GM12878 (cell line): ENCODE results near the gene PALD1. TPM values are rescaled to one million over a fixed set of nuclear protein-coding genes. Genes with fewer than 3 reads are reported as not detected.

Experiments used
- ATAC-seq: fragments of 200-7000 bp; cut with Tn5 transposase; 3 replicates; pipeline ENCODE4 v1.9.1; 2020; ENCODE audit warnings: mild to moderate bottlenecking, moderate library complexity
- BruUV-seq: library from RNA; stranded (reverse); fragments of 400-500 nt; replicated peaks from 2 replicates; lab custom pipeline; 2021; lab: Mats Ljungman, UMichigan
- CTCF ChIA-PET: fragments of 300-600 bp; sonication (Branson Sonifier 250); formaldehyde crosslinking; extraction: SDS; loops from one replicate; lab custom pipeline; 2021; ENCODE audit warnings: inconsistent platforms; lab: Yijun Ruan, JAX
- POLR2A ChIA-PET: fragments of 350-600 bp; formaldehyde crosslinking; extraction: SDS; loops from one replicate; lab custom pipeline; 2021; ENCODE audit warnings: inconsistent platforms; lab: Charles Lee
- RAD21 ChIA-PET: fragments of 300-600 bp; sonication (Branson Sonifier 250); formaldehyde crosslinking; loops from one replicate; lab custom pipeline; 2023; ENCODE audit warnings: antibody characterized with exemption; ENCODE audit not compliant: unreplicated experiment; lab: Charles Lee
- SMC1A ChIA-PET: fragments of 300-600 bp; sonication (Branson Sonifier 250); formaldehyde crosslinking; loops from one replicate; lab custom pipeline; 2023; ENCODE audit not compliant: unreplicated experiment, uncharacterized antibody; lab: Charles Lee
- DNase-seq: peaks from one replicate; pipeline ENCODE4 v3.0.0-alpha.2; 2011; ENCODE audit warnings: low read depth, low spot score
- FAIRE-seq: peaks from 3 replicates; lab custom pipeline; 2011; peaks lifted over from hg19 to GRCh38; lab: Jason Lieb, UNC
- H2AFZ ChIP-seq: 2 replicates; pipeline ENCODE4 v1.6.0; 2011; ENCODE audit warnings: low read depth, low read length, control low read depth; ENCODE audit not compliant: control insufficient read depth
- H3K27ac ChIP-seq: 2 replicates; pipeline ENCODE4 v1.5.1; 2011; ENCODE audit warnings: control low read depth; ENCODE audit not compliant: control insufficient read depth, insufficient read depth
- H3K27me3 ChIP-seq, 2 experiments: replicated peaks in 1 of 2; 2 replicates each; pipeline versions ENCODE4 v1.6.0 to v1.6.1; 2011; ENCODE audit warnings: low read length in 1 of 2; ENCODE audit not compliant: control insufficient read depth in 2 of 2, insufficient read depth in 2 of 2
- H3K36me3 ChIP-seq, 2 experiments: 2 replicates each; pipeline ENCODE4 v1.5.1; 2011; ENCODE audit warnings: low read length in 1 of 2; ENCODE audit not compliant: control insufficient read depth in 2 of 2, insufficient read depth in 2 of 2
- H3K4me1 ChIP-seq: 2 replicates; pipeline ENCODE4 v1.6.1; 2011; ENCODE audit warnings: mild to moderate bottlenecking, low read length, moderate library complexity, mixed read lengths; ENCODE audit not compliant: control insufficient read depth, insufficient read depth
- H3K4me2 ChIP-seq: 2 replicates; pipeline ENCODE4 v1.6.0; 2011; ENCODE audit warnings: control low read depth; ENCODE audit not compliant: control insufficient read depth, insufficient read depth
- H3K4me3 ChIP-seq: fragments of 200-600 bp; sonication (generic); 2 replicates; pipeline ENCODE4 v1.5.1; 2016
- H3K79me2 ChIP-seq: 2 replicates; pipeline ENCODE4 v1.6.0; 2011; ENCODE audit warnings: low read length; ENCODE audit not compliant: control insufficient read depth, insufficient read depth
- H3K9ac ChIP-seq: 2 replicates; pipeline ENCODE4 v1.8.0; 2011; ENCODE audit warnings: low read length, control low read depth, mixed read lengths; ENCODE audit not compliant: control insufficient read depth, insufficient read depth
- H3K9me3 ChIP-seq: replicated peaks from 3 replicates; pipeline ENCODE4 v1.5.1; 2011; ENCODE audit warnings: mild to moderate bottlenecking, low read length; ENCODE audit not compliant: control insufficient read depth, insufficient read depth
- H4K20me1 ChIP-seq: 2 replicates; pipeline ENCODE4 v1.6.0; 2011; ENCODE audit not compliant: control insufficient read depth, insufficient read depth
- ATF7 ChIP-seq: fragments of 450-650 bp; IDR thresholded peaks from 2 replicates; pipeline ENCODE4 v1.6.1; 2016; ENCODE audit warnings: low read depth, mild to moderate bottlenecking
- BACH1 ChIP-seq: fragments of 450-650 bp; IDR thresholded peaks from 2 replicates; pipeline ENCODE4 v1.6.1; 2017; ENCODE audit warnings: mild to moderate bottlenecking, borderline replicate concordance
- E2F8 ChIP-seq: fragments of 450-650 bp; IDR thresholded peaks from 2 replicates; pipeline ENCODE4 v1.6.1; 2018; ENCODE audit warnings: mild to moderate bottlenecking, low read depth, moderate library complexity; ENCODE audit not compliant: partially characterized antibody
- ETV6 ChIP-seq, 2 experiments: fragments of 450-650 bp in 1 of 2; IDR thresholded peaks in 1 of 2; conservative IDR thresholded peaks in 1 of 2; 2 replicates each; pipeline ENCODE4 v1.6.1; 2014; ENCODE audit warnings: antibody characterized with exemption in 1 of 2, borderline replicate concordance in 1 of 2, low read depth in 1 of 2, mild to moderate bottlenecking in 1 of 2, moderate library complexity in 1 of 2
- FOXM1 ChIP-seq: IDR thresholded peaks from 2 replicates; pipeline ENCODE4 v1.6.1; 2012; ENCODE audit warnings: low read depth, mild to moderate bottlenecking, inconsistent platforms, low read length, moderate library complexity
- GATAD2B ChIP-seq: fragments of 450-650 bp; conservative IDR thresholded peaks from 2 replicates; pipeline ENCODE4 v1.6.1; 2017; ENCODE audit warnings: low read depth, mild to moderate bottlenecking, moderate library complexity
- HCFC1 ChIP-seq: fragments of 150-350 bp; IDR thresholded peaks from 2 replicates; pipeline ENCODE4 v1.6.1; 2014; ENCODE audit warnings: low read length
- HDGF ChIP-seq: fragments of 450-650 bp; IDR thresholded peaks from 2 replicates; pipeline ENCODE4 v1.6.1; 2016; ENCODE audit warnings: antibody characterized with exemption
- MYC ChIP-seq: IDR thresholded peaks from 2 replicates; pipeline ENCODE4 v1.6.1; 2011; ENCODE audit warnings: mild to moderate bottlenecking, low read length, moderate library complexity, inconsistent platforms; ENCODE audit not compliant: insufficient read depth, insufficient replicate concordance, insufficient read length, severe bottlenecking
- POLR2AphosphoS5 ChIP-seq: IDR thresholded peaks from 2 replicates; pipeline ENCODE4 v1.6.1; 2011; ENCODE audit warnings: mild to moderate bottlenecking, low read length, inconsistent platforms
- RAD21 ChIP-seq: IDR thresholded peaks from 2 replicates; pipeline ENCODE4 v1.6.1; 2011; ENCODE audit warnings: mild to moderate bottlenecking, low read depth, low read length, moderate library complexity; ENCODE audit not compliant: insufficient read depth
- RAD51 ChIP-seq: fragments of 450-650 bp; IDR thresholded peaks from 2 replicates; pipeline ENCODE4 v1.6.1; 2016; ENCODE audit warnings: moderate library complexity, mild to moderate bottlenecking, inconsistent platforms
- SMC3 ChIP-seq: IDR thresholded peaks from 2 replicates; pipeline ENCODE4 v1.6.1; 2011; ENCODE audit warnings: low read length, improper control_type of control experiment, borderline replicate concordance
- TCF3 ChIP-seq: IDR thresholded peaks from 2 replicates; pipeline ENCODE4 v1.6.1; 2012; ENCODE audit warnings: low read depth, mild to moderate bottlenecking, low read length, borderline replicate concordance; ENCODE audit not compliant: insufficient read depth
- WGBS: methylation state at CpG from one replicate; pipeline ENCODE4 v1.1.6; 2016; ENCODE audit warnings: low lambda C conversion rate; ENCODE audit not compliant: insufficient replicate concordance, insufficient coverage; ENCODE audit errors: missing lambda C conversion rate; 5-methylcytosine and 5-hydroxymethylcytosine counted together
- in situ Hi-C: fragments of 300-500 bp; cut with MboI; formaldehyde crosslinking; loops from 9 replicates; pipeline ENCODE4 v1.14.3; 2018; ENCODE audit warnings: mixed read lengths
- intact Hi-C: fragments of 100-400 bp; cut with micrococcal nuclease; formaldehyde crosslinking; loops from one replicate; pipeline ENCODE4 v1.14.2; 2022; ENCODE audit not compliant: unreplicated experiment
- polyA plus RNA-seq, 11 experiments: library from polyadenylated mRNA; depleted of rRNA in 4 of 11; unstranded in 6 of 11; stranded (reverse) in 5 of 11; fragments of >200 nt; fragmentation: Nextera tagmentation in 4 of 11; fragmentation: Illumina TruSeq in 1 of 11; extraction: Ambion mirVana in 4 of 11; extraction: Trizol in 1 of 11; gene quantifications; 1 replicate in 1 of 11; 2 replicates in 10 of 11; pipeline versions ENCODE4 v1.2.1 to v1.2.3, GENCODE V29; 2011 to 2016; ENCODE audit warnings: inconsistent platforms in 2 of 11, missing spikeins in 2 of 11, low read depth in 1 of 11
- total RNA-seq, 4 experiments: library from RNA; depleted of rRNA in 3 of 4; stranded (reverse); fragments of >200 nt in 3 of 4; fragmentation: Illumina TruSeq in 1 of 4; extraction: Trizol in 1 of 4; gene quantifications; 2 replicates each; pipeline versions ENCODE4 v1.2.1 to v1.2.3, GENCODE V29; 2013 to 2021
- TF ChIP-seq, protein P1 (sequence below): fragments of 450-650 bp; IDR thresholded peaks from 2 replicates; pipeline ENCODE4 v1.6.1; 2017; ENCODE audit warnings: antibody characterized with exemption, mild to moderate bottlenecking, moderate library complexity

Gene PALD1
- total and polyA plus RNA-seq, 10 of the 15 experiments (the other 5 are each of a cell fraction or from before 2014, with no cell fraction given) = 0.43 to 20.9 (median 9.0) TPM

DNA sequence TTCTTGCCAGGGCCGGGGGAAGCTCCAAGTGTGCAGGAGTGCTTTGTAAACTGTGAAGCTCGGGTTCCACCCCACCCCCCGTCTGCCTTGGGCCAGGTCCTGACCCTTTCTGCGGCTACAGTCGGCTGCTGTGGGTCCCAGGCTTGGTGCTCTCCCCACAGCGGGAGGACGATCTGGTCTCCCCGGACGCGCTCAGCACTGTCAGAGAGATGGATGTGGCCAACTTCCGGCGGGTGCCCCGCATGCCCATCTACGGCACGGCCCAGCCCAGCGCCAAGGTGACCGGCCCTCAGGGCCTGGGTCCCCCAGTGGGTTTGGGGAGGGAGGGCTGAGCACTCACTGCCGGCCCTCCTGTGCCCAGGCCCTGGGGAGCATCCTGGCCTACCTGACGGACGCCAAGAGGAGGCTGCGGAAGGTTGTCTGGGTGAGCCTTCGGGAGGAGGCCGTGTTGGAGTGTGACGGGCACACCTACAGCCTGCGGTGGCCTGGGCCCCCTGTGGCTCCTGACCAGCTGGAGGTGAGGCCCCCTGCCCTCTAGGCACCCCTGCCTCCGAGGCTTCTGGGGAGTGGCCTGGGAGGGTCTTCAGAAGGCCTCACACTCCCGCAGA lies 60.3 kb downstream of the PALD1 start (continued):
- TF ChIP-seq MYC = no peak
- TF ChIP-seq TCF3 = no peak
- TF ChIP-seq E2F8 = no peak

DNA sequence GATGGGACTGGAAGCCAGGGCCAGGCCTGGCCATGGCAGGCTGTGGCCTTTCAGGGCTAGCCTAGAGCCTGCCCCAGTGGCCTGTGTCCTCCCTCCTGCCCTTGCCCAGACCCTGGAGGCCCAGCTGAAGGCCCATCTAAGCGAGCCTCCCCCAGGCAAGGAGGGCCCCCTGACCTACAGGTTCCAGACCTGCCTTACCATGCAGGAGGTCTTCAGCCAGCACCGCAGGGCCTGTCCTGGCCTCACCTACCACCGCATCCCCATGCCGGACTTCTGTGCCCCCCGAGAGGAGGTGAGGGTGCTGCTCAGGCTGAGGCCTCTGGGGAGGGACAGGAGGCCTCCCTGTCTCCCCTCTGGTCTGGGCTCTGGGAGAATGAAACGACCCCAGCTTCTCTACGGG lies 60.9 kb downstream of the PALD1 start:
- H3K27me3 ChIP-seq = no peaks in the 10 kb centered on the region
- no TSS peak for BruUV-seq
- no peaks in the 10 kb centered on the region for H3K79me2 ChIP-seq
- RAD21 ChIA-PET = interaction anchor here (0.7 kb wide), 1 partner anchor 78 kb away, joined by 4 read pairs; no protein-coding TSS in a partner anchor
- FAIRE-seq (no peak), DNase-seq (no peak), ATAC-seq (no peak)
- intact Hi-C loops = no loop called here
- no peak overlapping the region for H3K27ac ChIP-seq
- no peaks in the 10 kb centered on the region for H3K4me1 ChIP-seq
- no peak overlapping the region for H2AFZ ChIP-seq
- H3K9me3 ChIP-seq = no peaks in the 10 kb centered on the region
- 69% methylated on average over 7 of the region's 7 CpGs for WGBS
- H3K36me3 ChIP-seq = peaks cover 0 to 2% of the 10 kb centered on the region in 2 experiments; a peak in 1 of 4 replicates
- no peak overlapping the region for H3K4me3 ChIP-seq
- SMC1A ChIA-PET = interaction anchor here (1.4 to 1.8 kb wide), 3 partner anchors 44 to 78 kb away, joined by 3 to 4 read pairs (median 4); no protein-coding TSS in a partner anchor
- H3K9ac ChIP-seq = no peak overlapping the region
- CTCF ChIA-PET = interaction anchor here (7.6 kb wide), 1 partner anchor 78 kb away, joined by 74 read pairs; no protein-coding TSS in a partner anchor
- POLR2A ChIA-PET = no interaction called here
- in situ Hi-C loops = loop anchor here (5.0 kb wide), 1 partner anchor 77 kb away; no protein-coding TSS in a partner anchor
- H3K4me2 ChIP-seq = no peak overlapping the region
- H4K20me1 ChIP-seq = no peaks in the 10 kb centered on the region
- TF ChIP-seq HCFC1 (no peak), RAD21 (no peak), POLR2AphosphoS5 (no peak), GATAD2B (no peak), ATF7 (no peak), FOXM1 (no peak), RAD51 (no peak), SMC3 (no peak), ETV6 (conservative IDR thresholded peaks at IDR 0.05 in 1 of 2, IDR thresholded peaks at IDR 0.05 in 1 of 2; ENCODE audit: borderline replicate concordance in 1 of 2, low read depth in 1 of 2) (no peak), HDGF (no peak), BACH1 (no peak)
- TF ChIP-seq, protein P1, sequence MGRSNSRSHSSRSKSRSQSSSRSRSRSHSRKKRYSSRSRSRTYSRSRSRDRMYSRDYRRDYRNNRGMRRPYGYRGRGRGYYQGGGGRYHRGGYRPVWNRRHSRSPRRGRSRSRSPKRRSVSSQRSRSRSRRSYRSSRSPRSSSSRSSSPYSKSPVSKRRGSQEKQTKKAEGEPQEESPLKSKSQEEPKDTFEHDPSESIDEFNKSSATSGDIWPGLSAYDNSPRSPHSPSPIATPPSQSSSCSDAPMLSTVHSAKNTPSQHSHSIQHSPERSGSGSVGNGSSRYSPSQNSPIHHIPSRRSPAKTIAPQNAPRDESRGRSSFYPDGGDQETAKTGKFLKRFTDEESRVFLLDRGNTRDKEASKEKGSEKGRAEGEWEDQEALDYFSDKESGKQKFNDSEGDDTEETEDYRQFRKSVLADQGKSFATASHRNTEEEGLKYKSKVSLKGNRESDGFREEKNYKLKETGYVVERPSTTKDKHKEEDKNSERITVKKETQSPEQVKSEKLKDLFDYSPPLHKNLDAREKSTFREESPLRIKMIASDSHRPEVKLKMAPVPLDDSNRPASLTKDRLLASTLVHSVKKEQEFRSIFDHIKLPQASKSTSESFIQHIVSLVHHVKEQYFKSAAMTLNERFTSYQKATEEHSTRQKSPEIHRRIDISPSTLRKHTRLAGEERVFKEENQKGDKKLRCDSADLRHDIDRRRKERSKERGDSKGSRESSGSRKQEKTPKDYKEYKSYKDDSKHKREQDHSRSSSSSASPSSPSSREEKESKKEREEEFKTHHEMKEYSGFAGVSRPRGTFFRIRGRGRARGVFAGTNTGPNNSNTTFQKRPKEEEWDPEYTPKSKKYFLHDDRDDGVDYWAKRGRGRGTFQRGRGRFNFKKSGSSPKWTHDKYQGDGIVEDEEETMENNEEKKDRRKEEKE = no peak
